Gastrocnemius medialis (tissue), 4 donors: ENCODE results near the gene PDE9A. TPM values are rescaled to one million over a fixed set of nuclear protein-coding genes. Genes with fewer than 3 reads are reported as not detected.

Experiments used
- ATAC-seq, 2 donors: fragments of 150-250 bp; one replicate each; pipeline ENCODE4 v1.9.1; 2016
- DNase-seq, 2 donors: peaks; one replicate each; pipeline ENCODE4 v3.0.0-alpha.2; 2019
- H3K27ac ChIP-seq, 4 donors: fragments of 200-600 bp; sonication (generic); 1 replicate in 1 of 4; 2 replicates in 3 of 4; pipeline ENCODE4 v1.5.1; 2016 to 2018; ENCODE audit warnings: mild to moderate bottlenecking in 2 of 4, moderate library complexity in 1 of 4
- H3K27me3 ChIP-seq, 3 donors: fragments of 200-600 bp; sonication (generic) in 2 of 3; 1 replicate in 1 of 3; 2 replicates in 2 of 3; pipeline versions ENCODE4 v1.5.1 to v1.6.0; 2016 to 2019; ENCODE audit warnings: mild to moderate bottlenecking in 1 of 3, moderate library complexity in 1 of 3
- H3K36me3 ChIP-seq, 2 donors: fragments of 200-600 bp; sonication (generic) in 1 of 2; one replicate each; pipeline ENCODE4 v1.5.1; 2017 to 2018
- H3K4me1 ChIP-seq, 2 donors: fragments of 200-600 bp; sonication (generic) in 1 of 2; one replicate each; pipeline ENCODE4 v1.5.1; 2016 to 2017; ENCODE audit warnings: mild to moderate bottlenecking in 2 of 2
- H3K4me3 ChIP-seq, 4 donors: fragments of 200-600 bp; sonication (generic) in 3 of 4; 1 replicate in 1 of 4; 2 replicates in 3 of 4; pipeline ENCODE4 v1.5.1; 2016 to 2019; ENCODE audit warnings: mild to moderate bottlenecking in 2 of 4
- H3K9me3 ChIP-seq, 3 donors: fragments of 200-600 bp; sonication (generic) in 2 of 3; 1 replicate in 1 of 3; 2 replicates in 2 of 3; pipeline ENCODE4 v1.5.1; 2016 to 2019
- POLR2A ChIP-seq, 2 donors: fragments of 450-650 bp; IDR thresholded peaks; one replicate each; pipeline ENCODE4 v1.6.1; 2017; ENCODE audit warnings: antibody characterized with exemption in 2 of 2, mild to moderate bottlenecking in 2 of 2, moderate library complexity in 2 of 2
- in situ Hi-C, 4 donors: fragments of 200-750 bp; cut with MboI; loops; one replicate each; pipeline versions ENCODE4 v1.15.0 to v1.8.0; 2017; ENCODE audit warnings: low sequenced_read_pairs in 4 of 4
- intact Hi-C: fragments of 100-400 bp; cut with DNase I; formaldehyde crosslinking; loops from one replicate; pipeline ENCODE4 v1.15.1; 2023; ENCODE audit warnings: low total_unique reads
- total RNA-seq, 4 donors: library from RNA; depleted of rRNA; stranded (reverse); fragments of >200 nt; gene quantifications; one replicate each; pipeline versions ENCODE4 v1.1.0 to v1.2.3, GENCODE V29; 2016
- TF ChIP-seq, protein P1 (sequence below), 5 experiments: fragments of 450-650 bp in 3 of 5; fragments of 200-600 bp in 2 of 5; sonication (generic) in 2 of 5; IDR thresholded peaks in 4 of 5; conservative IDR thresholded peaks in 1 of 5; 1 replicate in 4 of 5; 2 replicates in 1 of 5; pipeline ENCODE4 v1.5.1; 2016 to 2019; ENCODE audit warnings: antibody characterized with exemption in 5 of 5, mild to moderate bottlenecking in 3 of 5, moderate library complexity in 3 of 5

Gene PDE9A
- total RNA-seq, 4 donors from 2014 or later = 1.4 to 4.5 (median 1.8) TPM

DNA sequence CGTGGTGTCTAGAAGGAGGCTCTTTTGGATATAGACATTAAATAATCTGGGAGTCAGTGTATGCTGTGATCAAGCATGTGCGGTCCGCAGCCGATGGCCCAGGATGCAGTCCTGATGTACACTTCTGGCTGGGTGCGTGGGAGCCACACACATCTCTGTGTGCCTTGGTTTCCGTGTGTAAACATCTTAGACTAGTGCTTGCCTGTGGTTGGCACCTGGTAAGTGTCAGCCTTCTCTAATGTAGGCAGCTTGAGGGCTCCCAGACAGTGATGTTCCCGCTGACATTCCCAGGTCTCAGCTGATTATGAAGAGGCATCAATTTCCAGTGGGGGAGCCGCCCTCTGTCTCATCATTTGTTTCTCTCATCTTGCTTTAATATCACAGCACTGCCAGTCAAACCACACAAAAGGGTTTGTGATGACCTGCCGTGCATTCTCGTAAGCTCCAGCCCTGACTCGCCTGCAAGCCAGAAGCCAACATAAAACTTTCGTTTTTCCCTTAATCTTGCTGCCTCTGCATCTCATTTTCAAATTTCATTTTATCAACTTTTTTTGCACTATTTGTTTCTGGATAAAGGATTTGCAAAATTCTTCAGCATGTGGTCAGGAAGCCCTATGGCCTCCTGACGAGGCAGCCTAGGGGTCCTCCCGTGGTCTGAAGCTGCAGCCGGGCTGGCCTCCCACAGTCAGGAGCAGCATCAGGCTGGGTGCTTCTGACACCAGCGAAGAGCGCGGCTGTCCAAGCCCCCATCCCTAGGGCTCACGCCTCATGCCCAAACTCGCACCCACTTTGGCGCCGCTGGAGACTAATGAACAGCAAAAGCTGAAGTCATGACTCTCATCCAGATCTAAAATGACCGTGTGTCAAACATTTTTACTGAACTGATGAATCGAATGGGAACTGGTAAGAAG lies 28.1 kb downstream of the PDE9A start:
- H3K9me3 ChIP-seq = peaks cover 0 to 4% (median 0%) of the 10 kb centered on the region in 3 donors
- no peak overlapping the region for H3K27ac ChIP-seq
- ATAC-seq (no peak), DNase-seq (no peak)
- no peak for TF ChIP-seq POLR2A (IDR thresholded peaks at IDR 0.05)
- TF ChIP-seq, protein P1, sequence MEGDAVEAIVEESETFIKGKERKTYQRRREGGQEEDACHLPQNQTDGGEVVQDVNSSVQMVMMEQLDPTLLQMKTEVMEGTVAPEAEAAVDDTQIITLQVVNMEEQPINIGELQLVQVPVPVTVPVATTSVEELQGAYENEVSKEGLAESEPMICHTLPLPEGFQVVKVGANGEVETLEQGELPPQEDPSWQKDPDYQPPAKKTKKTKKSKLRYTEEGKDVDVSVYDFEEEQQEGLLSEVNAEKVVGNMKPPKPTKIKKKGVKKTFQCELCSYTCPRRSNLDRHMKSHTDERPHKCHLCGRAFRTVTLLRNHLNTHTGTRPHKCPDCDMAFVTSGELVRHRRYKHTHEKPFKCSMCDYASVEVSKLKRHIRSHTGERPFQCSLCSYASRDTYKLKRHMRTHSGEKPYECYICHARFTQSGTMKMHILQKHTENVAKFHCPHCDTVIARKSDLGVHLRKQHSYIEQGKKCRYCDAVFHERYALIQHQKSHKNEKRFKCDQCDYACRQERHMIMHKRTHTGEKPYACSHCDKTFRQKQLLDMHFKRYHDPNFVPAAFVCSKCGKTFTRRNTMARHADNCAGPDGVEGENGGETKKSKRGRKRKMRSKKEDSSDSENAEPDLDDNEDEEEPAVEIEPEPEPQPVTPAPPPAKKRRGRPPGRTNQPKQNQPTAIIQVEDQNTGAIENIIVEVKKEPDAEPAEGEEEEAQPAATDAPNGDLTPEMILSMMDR (IDR thresholded peaks at IDR 0.05 in 4 of 5, conservative IDR thresholded peaks at IDR 0.05 in 1 of 5) = no peak
- H3K36me3 ChIP-seq = no peaks in the 10 kb centered on the region
- H3K4me1 ChIP-seq = peaks cover 0 to 5% of the 10 kb centered on the region in 2 donors
- in situ Hi-C loops (no loop called here), intact Hi-C loops (no loop called here)
- H3K4me3 ChIP-seq = no peak overlapping the region
- H3K27me3 ChIP-seq = peaks cover 3 to 16% (median 6%) of the 10 kb centered on the region in 3 donors

DNA sequence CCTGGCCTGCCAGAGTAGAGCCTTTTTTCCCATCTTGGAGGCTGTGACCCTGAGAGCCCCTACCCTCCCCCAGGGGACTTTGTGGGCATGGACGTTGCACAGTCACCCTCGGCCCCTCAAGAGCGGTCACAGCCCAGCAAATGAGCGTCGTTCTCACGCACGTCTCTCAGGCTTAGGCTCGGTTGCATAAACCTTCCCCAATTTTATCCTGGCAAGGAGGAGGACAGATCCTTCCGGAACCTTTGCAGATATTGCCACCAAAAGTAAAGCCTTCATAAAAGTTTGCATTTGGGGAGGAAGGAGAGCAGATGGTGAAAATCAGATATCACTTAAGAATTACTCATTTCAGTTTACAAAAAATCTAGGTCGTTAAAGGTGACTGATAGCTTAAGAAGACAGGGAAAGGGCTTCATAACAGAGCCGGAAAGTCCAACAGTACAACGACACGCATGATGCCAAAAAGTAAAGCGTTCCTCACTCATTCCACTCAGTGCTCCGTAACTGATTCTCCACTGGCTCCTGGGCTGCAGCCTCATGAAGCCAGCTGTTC lies 29.3 kb downstream of the PDE9A start:
- H3K9me3 ChIP-seq = peaks cover 0 to 4% (median 0%) of the 10 kb centered on the region in 3 donors
- no peak overlapping the region for H3K27ac ChIP-seq
- H3K4me1 ChIP-seq = peaks cover 0 to 4% of the 10 kb centered on the region in 2 donors
- in situ Hi-C loops (no loop called here), intact Hi-C loops (no loop called here)
- no peak for DNase-seq
- peaks cover 3 to 14% (median 5%) of the 10 kb centered on the region in 3 donors for H3K27me3 ChIP-seq
- H3K4me3 ChIP-seq = no peak overlapping the region
- TF ChIP-seq, protein P1 (IDR thresholded peaks at IDR 0.05 in 4 of 5, conservative IDR thresholded peaks at IDR 0.05 in 1 of 5) = no peak
- TF ChIP-seq POLR2A (IDR thresholded peaks at IDR 0.05) = no peak
- no peaks in the 10 kb centered on the region for H3K36me3 ChIP-seq
- no peak for ATAC-seq

DNA sequence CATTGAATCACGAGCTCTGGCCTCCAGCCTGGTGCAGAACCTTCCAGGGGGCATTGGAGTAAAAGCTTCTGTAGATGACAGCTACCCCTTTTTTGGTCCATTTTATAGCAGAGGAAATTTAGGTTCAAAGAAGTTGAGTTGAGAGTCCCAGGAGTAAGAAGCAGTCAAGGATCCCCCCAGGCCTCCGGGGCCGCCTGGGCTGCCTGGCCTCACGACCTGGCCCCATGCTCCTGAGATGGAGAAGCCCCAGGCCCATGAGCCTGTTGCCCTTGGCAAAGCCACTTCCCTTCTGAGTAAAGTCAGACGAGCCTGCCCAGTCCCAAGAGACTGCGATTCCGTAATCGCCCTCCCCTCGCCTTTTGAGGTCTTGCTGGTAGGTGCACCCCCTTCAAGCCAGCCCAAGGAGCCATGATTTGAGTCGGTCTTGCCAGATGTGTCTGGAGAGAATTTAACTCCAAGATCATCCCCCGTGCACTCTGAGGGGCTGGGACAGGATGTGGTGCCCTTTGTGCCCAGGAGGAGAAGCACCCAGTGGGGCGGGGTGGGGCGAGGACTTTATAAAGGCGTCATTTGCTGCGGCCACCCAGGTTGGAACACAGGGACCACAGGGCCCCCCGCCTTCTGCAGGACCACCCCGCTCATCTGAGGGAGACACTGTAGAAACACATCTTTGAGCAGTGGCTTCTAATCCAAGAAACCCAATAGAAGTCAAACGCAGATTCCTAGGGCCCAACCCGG lies 30.1 kb downstream of the PDE9A start:
- ATAC-seq = no peak
- intact Hi-C loops = no loop called here
- TF ChIP-seq POLR2A (IDR thresholded peaks at IDR 0.05) = no peak
- TF ChIP-seq, protein P1 (IDR thresholded peaks at IDR 0.05 in 4 of 5, conservative IDR thresholded peaks at IDR 0.05 in 1 of 5) = no peak

DNA sequence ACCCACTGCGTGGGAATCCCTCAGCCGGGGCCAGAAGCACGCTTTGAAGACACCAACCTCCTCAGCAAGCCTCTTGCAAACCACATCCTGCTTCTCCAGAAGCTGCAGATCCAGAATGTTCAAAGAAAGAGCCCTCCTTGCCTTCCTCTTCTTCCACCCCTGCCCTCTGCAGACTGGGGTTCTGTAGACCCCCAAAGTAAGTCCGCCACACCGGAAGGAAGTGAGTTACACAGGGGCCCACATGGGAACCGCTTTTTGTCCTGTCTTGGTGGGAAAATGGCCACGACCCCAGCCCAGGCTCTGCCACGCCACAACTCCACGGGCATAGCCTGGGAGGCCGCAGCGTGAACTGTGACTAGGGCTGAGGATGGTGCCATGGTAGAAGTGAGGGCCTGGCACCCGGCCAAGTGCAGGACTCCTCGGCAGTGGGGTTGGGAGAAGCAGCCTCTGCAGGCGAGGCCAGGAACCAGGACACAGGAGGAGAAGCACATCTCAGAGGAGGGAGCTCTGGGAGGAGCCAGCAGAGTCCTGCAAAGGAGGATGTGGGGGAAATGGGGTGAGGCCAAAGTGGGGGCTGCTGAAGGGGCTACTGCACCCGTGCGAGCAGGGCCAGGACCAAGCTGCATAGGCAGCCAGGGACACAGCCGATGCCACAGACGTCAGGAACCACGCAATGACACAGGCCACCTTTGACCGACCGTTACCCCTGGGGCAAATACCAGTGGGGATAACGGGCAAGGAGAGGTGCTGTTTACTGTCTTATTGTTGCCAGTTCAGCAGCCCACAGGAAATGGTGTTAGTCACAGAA lies 30.9 kb downstream of the PDE9A start:
- no peak overlapping the region for H3K4me3 ChIP-seq
- H3K27me3 ChIP-seq = peaks cover 0 to 11% (median 0%) of the 10 kb centered on the region in 3 donors
- no peak overlapping the region for H3K27ac ChIP-seq
- intact Hi-C loops (no loop called here), in situ Hi-C loops (no loop called here)
- TF ChIP-seq POLR2A (IDR thresholded peaks at IDR 0.05) = no peak
- TF ChIP-seq, protein P1 (IDR thresholded peaks at IDR 0.05 in 4 of 5, conservative IDR thresholded peaks at IDR 0.05 in 1 of 5) = no peak
- H3K9me3 ChIP-seq = peaks cover 0 to 4% (median 0%) of the 10 kb centered on the region in 3 donors
- no peaks in the 10 kb centered on the region for H3K4me1 ChIP-seq
- no peak for DNase-seq
- H3K36me3 ChIP-seq = no peaks in the 10 kb centered on the region
- ATAC-seq = no peak

More for the DNA sequence above, 30.1 kb downstream of the PDE9A start:
- no peak overlapping the region for H3K27ac ChIP-seq
- peaks cover 0 to 11% (median 0%) of the 10 kb centered on the region in 3 donors for H3K27me3 ChIP-seq
- no peak overlapping the region for H3K4me3 ChIP-seq
- H3K9me3 ChIP-seq = peaks cover 0 to 4% (median 0%) of the 10 kb centered on the region in 3 donors
- H3K4me1 ChIP-seq = no peaks in the 10 kb centered on the region
- no peaks in the 10 kb centered on the region for H3K36me3 ChIP-seq
- DNase-seq = no peak
- in situ Hi-C loops = no loop called here
